Nephron progenitor cell (in vitro differentiated cells): ENCODE measurements around the gene GRIK2.

Experiments
- DNase-seq: peaks from one replicate; pipeline ENCODE4 v3.0.0; 2021
- H3K27ac Mint-ChIP-seq: 2 replicates; pipeline ENCODE4 v1.8.0; 2021; ENCODE audit warnings: mild to moderate bottlenecking, moderate library complexity, mixed read lengths
- H3K27me3 Mint-ChIP-seq: 2 replicates; pipeline ENCODE4 v1.8.0; 2021; ENCODE audit warnings: mild to moderate bottlenecking, low read depth, mixed read lengths; ENCODE audit not compliant: poor library complexity
- H3K36me3 Mint-ChIP-seq: 2 replicates; pipeline ENCODE4 v1.8.0; 2021; ENCODE audit warnings: low read depth, mixed read lengths
- H3K4me1 Mint-ChIP-seq: 2 replicates; pipeline ENCODE4 v1.8.0; 2021; ENCODE audit warnings: mixed read lengths
- H3K4me3 Mint-ChIP-seq: 2 replicates; pipeline ENCODE4 v1.8.0; 2021; ENCODE audit warnings: mild to moderate bottlenecking, moderate library complexity, mixed read lengths
- H3K9me3 Mint-ChIP-seq: 2 replicates; pipeline ENCODE4 v1.8.0; 2021; ENCODE audit warnings: mild to moderate bottlenecking, moderate library complexity, mixed read lengths
- CTCF ChIP-seq: fragments of 200-600 bp; sonication (generic); IDR thresholded peaks from 2 replicates; pipeline ENCODE4 v1.5.0; 2021; ENCODE audit warnings: antibody characterized with exemption

The GRIK2 gene

GRCh38 chr6:101572627-101573026 is 179.1 kb downstream of the GRIK2 start:
- Mint-ChIP-seq H3K36me3 (no peaks in the 10 kb centered on the region), H3K9me3 (no peaks in the 10 kb centered on the region), H3K27me3 (no peaks in the 10 kb centered on the region), H3K4me1 (no peaks in the 10 kb centered on the region), H3K4me3 (no peak overlapping the region), H3K27ac (no peak overlapping the region)
- no peak for DNase-seq
- TF ChIP-seq CTCF = no peak

GRCh38 chr6:101577091-101577490 is 183.6 kb downstream of the GRIK2 start:
- no peaks in the 10 kb centered on the region for H3K36me3 Mint-ChIP-seq
- no peak for DNase-seq
- no peaks in the 10 kb centered on the region for H3K4me1 Mint-ChIP-seq
- no peak overlapping the region for H3K4me3 Mint-ChIP-seq
- H3K27ac Mint-ChIP-seq = no peak overlapping the region
- H3K9me3 Mint-ChIP-seq = no peaks in the 10 kb centered on the region
- no peak for TF ChIP-seq CTCF
- H3K27me3 Mint-ChIP-seq = no peaks in the 10 kb centered on the region

GRCh38 chr6:101578306-101578705 is 184.8 kb downstream of the GRIK2 start:
- no peaks in the 10 kb centered on the region for H3K4me1 Mint-ChIP-seq
- DNase-seq = no peak
- H3K27me3 Mint-ChIP-seq = no peaks in the 10 kb centered on the region
- H3K9me3 Mint-ChIP-seq = no peaks in the 10 kb centered on the region
- no peak overlapping the region for H3K4me3 Mint-ChIP-seq
- no peak for TF ChIP-seq CTCF
- H3K36me3 Mint-ChIP-seq = no peaks in the 10 kb centered on the region
- no peak overlapping the region for H3K27ac Mint-ChIP-seq

GRCh38 chr6:101582792-101583191 is 189.3 kb downstream of the GRIK2 start:
- Mint-ChIP-seq H3K4me3 (no peak overlapping the region), H3K27ac (no peak overlapping the region), H3K4me1 (no peaks in the 10 kb centered on the region), H3K9me3 (no peaks in the 10 kb centered on the region), H3K27me3 (no peaks in the 10 kb centered on the region), H3K36me3 (no peaks in the 10 kb centered on the region)
- DNase-seq = no peak
- TF ChIP-seq CTCF = no peak

GRCh38 chr6:101585501-101585900 is 192.0 kb downstream of the GRIK2 start:
- no peaks in the 10 kb centered on the region for H3K36me3 Mint-ChIP-seq
- no peaks in the 10 kb centered on the region for H3K27me3 Mint-ChIP-seq
- no peaks in the 10 kb centered on the region for H3K4me1 Mint-ChIP-seq
- no peak overlapping the region for H3K27ac Mint-ChIP-seq
- DNase-seq = no peak
- H3K9me3 Mint-ChIP-seq = no peaks in the 10 kb centered on the region
- H3K4me3 Mint-ChIP-seq = no peak overlapping the region
- TF ChIP-seq CTCF = no peak

- Mint-ChIP-seq H3K27me3 (no peaks in the 10 kb centered on the region), H3K9me3 (no peaks in the 10 kb centered on the region), H3K27ac (no peak overlapping the region), H3K36me3 (no peaks in the 10 kb centered on the region), H3K4me3 (no peak overlapping the region), H3K4me1 (no peaks in the 10 kb centered on the region)
- TF ChIP-seq CTCF = no peak
- DNase-seq = no peak
Measured at GRCh38 chr6:101588343-101588742, 194.8 kb downstream of the GRIK2 start.
